CD4-positive, alpha-beta T cell treated with Interleukin-6 for 4 hours (primary cell): Measurements from ENCODE around the gene PFDN4.

Source experiments
- DNase-seq: peaks from one replicate; pipeline ENCODE4 v3.0.0-alpha.2; 2020; ENCODE audit warnings: mixed read lengths

The PFDN4 gene

GRCh38 chr20:54174457-54175175, 33.3 kb upstream of the PFDN4 start:
- DNase-seq = no peak

GRCh38 chr20:54176610-54177009, 31.3 kb upstream of the PFDN4 start:
- DNase-seq = no peak

- DNase-seq = no peak
Measured at GRCh38 chr20:54177378-54177777, 30.5 kb upstream of the PFDN4 start.

GRCh38 chr20:54178256-54178655, 29.6 kb upstream of the PFDN4 start:
- DNase-seq = no peak

GRCh38 chr20:54179946-54180345, 27.9 kb upstream of the PFDN4 start:
- DNase-seq = no peak

GRCh38 chr20:54180931-54181330, 27.0 kb upstream of the PFDN4 start:
- DNase-seq = no peak

- no peak for DNase-seq
Measured at GRCh38 chr20:54184071-54184470, 23.8 kb upstream of the PFDN4 start.

- DNase-seq = no peak
Measured at GRCh38 chr20:54184904-54185626, 22.8 kb upstream of the PFDN4 start.

GRCh38 chr20:54188132-54188849, 19.6 kb upstream of the PFDN4 start:
- no peak for DNase-seq

- no peak for DNase-seq
Measured at GRCh38 chr20:54189630-54190029, 18.3 kb upstream of the PFDN4 start.

GRCh38 chr20:54190217-54190616, 17.7 kb upstream of the PFDN4 start:
- DNase-seq = no peak

GRCh38 chr20:54193817-54194216, 14.1 kb upstream of the PFDN4 start:
- DNase-seq = no peak

- no peak for DNase-seq
Measured at GRCh38 chr20:54194724-54195438, 13.0 kb upstream of the PFDN4 start.

GRCh38 chr20:54195483-54196472, 12.1 kb upstream of the PFDN4 start:
- no peak for DNase-seq

GRCh38 chr20:54197621-54198604, 10.0 kb upstream of the PFDN4 start:
- no peak for DNase-seq

- DNase-seq = no peak
Measured at GRCh38 chr20:54199283-54199682, 8.6 kb upstream of the PFDN4 start.

GRCh38 chr20:54199721-54200176, 8.1 kb upstream of the PFDN4 start:
- peak; percentile 72 for DNase-seq

GRCh38 chr20:54200487-54201267, 7.2 kb upstream of the PFDN4 start:
- DNase-seq = no peak

- no peak for DNase-seq
Measured at GRCh38 chr20:54201268-54201846, 6.5 kb upstream of the PFDN4 start.
